NCI-H2227 (cell line): ENCODE data around the gene ZC3H15.
"Not testable (repeated sequence)": the region's sequence is repeated elsewhere in the genome, so short reads cannot be mapped to it uniquely, and the experiment has no call there.

ENCODE experiments used
- DNase-seq: peaks from one replicate; lab custom pipeline; 2025; ENCODE audit not compliant: unreplicated experiment; lab: John Stamatoyannopoulos, UW

The ZC3H15 gene

GRCh38 chr2:186493564-186494085 lies 7.6 kb downstream of the ZC3H15 start:
- DNase-seq, result no peak

DNA sequence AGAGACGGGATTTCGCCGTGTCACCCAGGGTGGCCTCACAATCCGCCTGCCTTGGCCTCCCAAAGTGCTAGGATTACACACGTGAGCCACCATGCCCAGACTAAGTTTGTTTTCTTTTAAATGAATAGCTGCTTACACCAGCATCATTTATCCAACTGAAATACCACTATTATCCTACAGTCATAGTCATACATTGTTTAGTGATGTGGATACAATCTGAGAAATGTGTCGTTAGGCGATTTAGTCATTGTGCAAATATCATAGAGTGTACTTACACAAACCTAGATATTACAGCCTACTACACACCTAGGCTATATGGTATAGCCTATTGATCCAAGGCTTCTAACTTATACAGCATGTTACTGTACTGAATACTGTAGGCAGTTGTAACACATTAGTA lies 10.3 kb downstream of the ZC3H15 start:
- no peak for DNase-seq

DNA sequence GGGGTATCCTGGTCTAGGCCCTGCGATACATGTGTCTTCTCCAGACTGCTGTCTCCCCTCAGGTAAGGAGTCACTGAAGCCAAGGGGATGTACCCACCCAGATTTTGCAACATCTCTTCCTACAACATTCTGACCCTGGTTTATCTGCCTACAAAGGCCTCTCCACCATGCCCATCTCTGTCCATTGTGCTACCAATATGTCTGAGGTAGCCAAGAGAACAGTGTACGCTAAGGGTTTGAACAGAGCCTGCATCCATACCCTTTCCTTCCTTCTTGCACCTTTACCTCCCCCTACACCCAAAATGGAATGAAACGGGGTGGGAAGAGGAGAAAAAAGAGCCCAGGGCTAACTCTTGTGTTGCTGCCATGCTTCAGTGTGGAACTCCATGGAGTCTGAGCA lies 11.9 kb downstream of the ZC3H15 start:
- no peak for DNase-seq

GRCh38 chr2:186498834-186499233 lies 12.8 kb downstream of the ZC3H15 start:
- no peak for DNase-seq

DNA sequence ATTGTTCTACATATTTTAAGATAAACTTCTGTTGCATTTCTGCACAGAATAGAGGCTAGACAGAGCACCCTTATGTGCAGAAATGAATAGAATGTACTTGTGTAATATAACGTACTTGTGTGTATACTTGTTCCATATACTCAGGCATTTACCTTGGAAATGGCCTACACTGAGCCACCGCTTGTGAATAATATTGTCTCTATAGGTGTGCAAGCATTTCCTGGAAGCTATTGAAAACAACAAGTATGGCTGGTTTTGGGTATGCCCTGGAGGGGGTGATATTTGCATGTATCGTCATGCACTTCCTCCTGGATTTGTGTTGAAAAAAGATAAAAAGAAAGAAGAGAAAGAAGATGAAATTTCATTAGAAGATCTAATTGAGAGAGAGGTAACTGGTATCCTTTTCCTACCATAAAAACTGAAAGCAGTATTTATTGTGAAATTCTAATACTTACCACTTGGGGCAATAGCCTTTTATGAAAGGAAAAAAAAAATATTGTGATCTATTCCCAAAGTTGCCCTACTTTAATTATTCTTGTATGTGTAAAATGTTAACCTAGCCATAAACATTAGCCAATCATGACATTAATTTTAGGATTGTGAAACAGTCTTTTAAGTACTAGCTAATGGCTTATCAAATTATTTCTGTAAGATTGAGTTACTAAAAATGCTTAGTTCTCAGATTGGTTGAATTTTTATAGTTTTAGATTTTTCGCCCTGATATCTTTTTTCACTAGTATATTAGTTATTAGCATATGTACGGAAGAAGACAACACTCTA lies 18.0 kb downstream of the ZC3H15 start:
- DNase-seq, result peak; percentile 38

- no peak for DNase-seq
These were observed 22.2 kb downstream of the ZC3H15 start for GRCh38 chr2:186508263-186508662.

DNA sequence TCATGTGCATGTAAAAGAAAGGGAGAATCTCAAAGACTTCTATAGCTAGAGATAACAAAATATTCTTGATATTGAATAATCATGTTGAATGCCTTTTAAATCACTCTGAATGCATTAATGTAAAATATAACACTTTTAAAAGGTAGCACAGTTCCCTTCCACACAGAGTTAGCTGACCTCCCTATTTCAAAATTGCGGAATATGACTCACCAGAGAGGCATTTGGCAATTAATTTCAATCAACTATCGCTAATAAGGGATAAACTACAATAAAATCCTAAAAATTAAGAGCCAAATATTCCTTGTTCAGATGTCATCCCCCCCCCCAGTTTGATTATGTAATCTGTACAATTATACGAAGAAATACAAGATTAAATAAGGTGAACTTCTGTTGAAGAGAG lies 29.3 kb downstream of the ZC3H15 start:
- no peak for DNase-seq

DNA sequence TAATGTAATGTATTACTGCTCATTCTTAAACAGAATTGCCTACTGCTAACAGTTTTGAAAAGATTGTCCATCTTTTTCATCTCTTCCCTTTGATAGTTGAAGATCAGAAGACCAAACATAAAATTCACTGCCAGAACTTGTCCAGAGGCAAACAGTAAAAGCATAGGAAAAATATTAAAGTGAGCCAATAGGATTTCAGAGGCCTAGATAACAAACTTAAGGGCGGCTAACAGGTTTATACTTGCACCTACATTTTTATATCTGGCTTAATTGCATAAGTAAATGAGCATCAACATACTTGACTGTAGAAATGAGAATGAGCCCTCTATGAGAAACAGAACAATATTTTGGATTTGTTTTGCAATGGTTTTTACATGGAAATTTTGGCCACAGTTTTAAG lies 30.3 kb downstream of the ZC3H15 start:
- DNase-seq, result no peak

DNA sequence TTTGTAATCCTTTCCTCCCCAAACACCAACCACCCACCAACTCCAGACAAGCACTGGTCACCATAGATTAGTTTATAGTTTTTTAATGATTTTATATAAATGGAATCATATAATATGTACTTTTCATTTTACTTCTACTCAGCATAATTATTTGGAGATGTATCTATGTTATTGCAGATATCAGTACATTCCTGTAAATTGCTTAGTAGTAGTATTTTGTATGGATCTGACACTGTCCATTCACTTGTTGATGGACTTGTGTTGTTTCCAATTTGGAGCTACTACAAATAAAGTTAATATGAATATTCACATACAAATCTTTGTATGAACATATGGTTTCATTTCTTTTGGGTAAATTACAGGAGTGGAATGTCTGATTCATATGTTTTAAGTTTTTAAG lies 31.0 kb downstream of the ZC3H15 start:
- DNase-seq, result no peak

DNA sequence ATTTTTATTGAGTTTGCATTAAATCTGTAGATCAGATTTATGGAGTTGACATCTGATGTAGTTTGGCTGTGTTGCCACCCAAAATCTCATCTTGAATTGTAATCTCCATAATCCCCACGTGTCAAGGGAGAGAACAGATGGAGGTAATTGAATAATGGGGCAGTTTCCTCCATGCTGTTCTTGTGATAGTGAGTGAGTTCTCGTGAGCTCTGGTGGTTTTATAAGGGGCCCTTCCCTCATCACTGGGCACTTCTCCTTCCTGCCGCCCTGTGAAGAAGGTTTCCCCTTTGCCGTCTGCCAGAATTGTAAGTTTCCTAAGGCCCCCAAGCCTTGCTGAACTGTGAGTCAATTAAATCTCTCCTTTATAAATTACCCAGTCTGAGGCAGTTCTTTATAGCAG lies 32.2 kb downstream of the ZC3H15 start:
- no peak for DNase-seq

- no peak for DNase-seq
These were observed 32.9 kb downstream of the ZC3H15 start for GRCh38 chr2:186518945-186519344.

DNA sequence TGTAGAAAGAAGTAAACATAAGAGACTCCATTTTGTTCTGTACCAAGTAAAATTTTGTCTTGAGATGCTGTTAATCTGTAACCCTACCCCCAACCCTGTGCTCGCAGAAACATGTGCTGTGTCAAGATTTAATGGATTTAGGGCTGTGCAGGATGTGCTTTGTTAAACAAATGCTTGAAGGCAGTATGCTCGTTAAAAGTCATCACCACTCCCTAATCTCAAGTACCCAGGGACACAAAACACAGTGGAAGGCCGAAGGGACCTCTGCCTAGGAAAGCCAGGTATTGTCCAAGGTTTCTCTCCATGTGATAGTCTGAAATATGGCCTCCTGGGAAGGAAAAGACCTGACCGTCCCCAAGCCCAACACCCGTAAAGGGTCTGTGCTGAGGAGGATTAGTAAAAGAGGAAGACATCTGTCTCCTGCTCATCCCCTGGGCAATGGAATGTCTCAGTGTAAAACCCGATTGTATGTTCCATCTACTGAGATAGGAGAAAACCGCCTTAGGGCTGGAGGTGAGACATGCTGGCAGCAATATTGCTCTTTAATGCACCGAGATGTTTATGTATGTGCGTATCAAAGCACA lies 35.6 kb downstream of the ZC3H15 start:
- not testable (repeated sequence) for DNase-seq

- no peak for DNase-seq
These were observed 36.4 kb downstream of the ZC3H15 start for GRCh38 chr2:186522450-186522849.

DNA sequence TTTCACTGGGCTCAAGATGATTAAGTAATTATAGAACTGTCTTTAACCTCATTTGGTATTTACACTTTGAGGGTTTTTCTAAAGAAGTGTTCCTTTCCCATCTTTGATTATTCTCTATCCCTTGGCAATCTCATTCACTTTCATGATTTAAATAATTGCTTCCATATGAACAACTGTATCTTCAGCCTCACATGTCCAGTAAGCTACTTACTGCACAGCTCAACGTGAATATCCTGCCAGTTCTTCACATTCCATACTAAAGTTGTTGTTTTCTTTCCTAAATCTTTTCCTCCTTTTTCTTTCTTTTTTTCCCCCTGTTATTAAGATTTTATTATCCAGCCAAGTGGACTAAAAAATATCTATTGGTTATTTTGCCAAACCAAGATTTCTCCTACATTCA lies 37.7 kb downstream of the ZC3H15 start:
- no peak for DNase-seq

GRCh38 chr2:186526281-186526680 lies 40.2 kb downstream of the ZC3H15 start:
- no peak for DNase-seq

DNA sequence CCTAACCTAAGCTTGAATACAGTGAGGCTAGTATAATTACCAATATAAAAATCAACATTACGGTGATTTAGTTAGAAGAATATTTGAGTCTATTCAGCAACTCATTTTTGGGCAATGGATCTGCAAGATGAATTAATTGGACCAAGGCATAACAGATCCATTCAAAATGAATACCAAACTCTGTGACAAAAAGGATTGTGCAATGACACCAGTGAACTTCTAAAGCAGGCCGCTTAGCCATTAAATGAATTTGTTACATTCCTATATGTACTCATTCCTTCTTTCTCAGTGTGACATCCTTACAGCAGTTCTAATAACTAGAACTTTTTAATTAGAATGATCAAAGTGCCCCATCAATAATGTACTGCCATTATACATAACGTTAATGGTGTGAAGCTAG lies 44.3 kb downstream of the ZC3H15 start:
- no peak for DNase-seq

DNA sequence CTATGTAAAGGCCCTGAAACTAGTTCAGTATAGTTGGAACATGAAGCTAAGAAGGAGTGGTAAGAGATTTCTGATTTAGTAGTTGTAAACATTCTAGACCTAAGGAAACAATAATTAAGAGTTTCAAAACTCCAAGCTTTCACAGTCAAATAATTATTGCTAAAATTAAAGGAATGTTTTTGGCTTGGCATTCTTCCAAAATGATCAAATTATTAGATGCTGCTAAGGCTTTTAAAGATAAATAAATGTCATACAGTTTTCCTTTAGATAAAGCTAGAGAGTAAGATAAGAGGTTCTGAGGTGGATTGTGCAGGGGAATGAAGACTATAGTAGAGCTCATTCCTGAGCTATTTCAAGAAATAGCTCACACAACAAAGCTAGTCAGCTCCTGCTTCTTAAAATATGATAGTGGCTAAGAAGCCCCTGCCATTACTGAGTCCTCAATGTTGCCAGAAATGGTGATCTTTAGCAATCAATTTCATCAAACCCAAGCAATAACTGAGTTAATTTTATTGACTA lies 45.3 kb downstream of the ZC3H15 start:
- no peak for DNase-seq

- DNase-seq, result no peak
These were observed 46.8 kb downstream of the ZC3H15 start for GRCh38 chr2:186532891-186533290.

DNA sequence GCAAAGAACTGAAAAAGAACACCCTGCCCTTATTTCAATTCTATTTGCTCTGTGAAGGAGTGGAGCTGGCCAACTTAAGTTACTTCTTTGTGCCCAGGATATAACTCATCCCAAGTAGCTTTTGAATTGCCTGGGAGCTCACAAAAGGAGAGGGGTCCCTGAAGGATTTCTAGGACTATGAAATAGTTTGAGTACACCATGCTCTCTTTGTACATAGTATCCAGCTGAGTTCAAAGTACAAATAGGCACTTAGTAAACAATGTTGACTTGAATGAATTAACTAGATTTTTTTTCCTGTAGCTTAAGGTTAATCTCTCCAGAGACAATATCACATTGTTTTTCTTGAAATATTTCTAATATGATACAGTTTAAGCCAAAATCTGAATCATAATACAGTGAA lies 47.7 kb downstream of the ZC3H15 start:
- no peak for DNase-seq

DNA sequence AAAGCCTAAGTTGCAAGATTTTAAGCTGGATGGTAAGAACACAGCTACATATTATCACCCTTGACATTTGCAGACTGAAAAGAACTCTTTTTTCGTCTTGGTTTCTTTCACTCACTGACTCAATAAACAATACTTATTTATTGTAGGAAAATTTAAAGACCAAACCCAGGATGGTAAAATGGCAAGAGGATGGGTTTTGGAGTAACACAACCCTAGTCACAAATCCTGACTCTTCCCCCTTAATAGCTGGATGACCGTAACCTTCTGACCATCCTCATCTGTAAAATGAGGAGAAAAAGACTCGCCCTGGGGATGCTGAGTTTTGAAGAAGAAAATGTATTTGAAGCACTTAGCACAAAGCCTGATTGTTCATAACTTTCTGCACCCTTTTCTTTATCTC lies 48.3 kb downstream of the ZC3H15 start:
- no peak for DNase-seq

- DNase-seq, result no peak
These were observed 49.8 kb downstream of the ZC3H15 start for GRCh38 chr2:186535861-186536260.

- no peak for DNase-seq
These were observed 51.0 kb downstream of the ZC3H15 start for GRCh38 chr2:186537019-186537418.
